KOPT-K1 (cell line): ENCODE results near the gene ELOB.
A peak's percentile ranks its signal among the peaks of the same experiment; 100 is the strongest.

Experiments used
- H3K27ac ChIP-seq: fragments of 200-600 bp; sonication (generic); 2 replicates; pipeline ENCODE4 v1.5.1; 2016; ENCODE audit warnings: antibody characterized with exemption, mild to moderate bottlenecking, low read depth, low read length; ENCODE audit not compliant: poor library complexity, severe bottlenecking
- H3K36me3 ChIP-seq: fragments of 200-600 bp; sonication (generic); 2 replicates; pipeline ENCODE4 v1.5.1; 2017; ENCODE audit warnings: antibody characterized with exemption, mild to moderate bottlenecking, low read length, moderate library complexity; ENCODE audit not compliant: insufficient read depth
- H3K9me3 ChIP-seq: fragments of 200-600 bp; sonication (generic); 2 replicates; pipeline ENCODE4 v1.5.1; 2017; ENCODE audit warnings: antibody characterized with exemption, low read length, mild to moderate bottlenecking; ENCODE audit not compliant: insufficient read depth, poor library complexity, severe bottlenecking

ELOB gene

GRCh38 chr16:2777231-2777902 is at the start of gene ELOB:
ELOB (minus strand) TSS chr16:2777280; CDS start chr16:2777239, 41 bp downstream.
- H3K9me3 ChIP-seq, result no peaks in the 10 kb centered on the region
- H3K27ac ChIP-seq, result peak within 1 kb of the TSS; percentile 100
- peaks cover 32% of the 10 kb centered on the region for H3K36me3 ChIP-seq

GRCh38 chr16:2825906-2826305 is 48.8 kb upstream of the ELOB start:
- H3K27ac ChIP-seq, result no peak overlapping the region
- H3K9me3 ChIP-seq, result no peaks in the 10 kb centered on the region
- peaks cover 3% of the 10 kb centered on the region; the same call in 1 of the 2 replicates for H3K36me3 ChIP-seq

GRCh38 chr16:2825049-2825742 is 48.1 kb upstream of the ELOB start:
- Histone ChIP-seq H3K27ac (no peak overlapping the region), H3K36me3 (peaks cover 3% of the 10 kb centered on the region; the same call in 1 of the 2 replicates), H3K9me3 (no peaks in the 10 kb centered on the region)

- peaks cover 3% of the 10 kb centered on the region; the same call in 1 of the 2 replicates for H3K36me3 ChIP-seq
- no peaks in the 10 kb centered on the region for H3K9me3 ChIP-seq
- H3K27ac ChIP-seq, result no peak overlapping the region
Observed at GRCh38 chr16:2824626-2825025, 47.5 kb upstream of the ELOB start.

GRCh38 chr16:2822496-2822895 is 45.4 kb upstream of the ELOB start:
- peaks cover 3% of the 10 kb centered on the region; the same call in 1 of the 2 replicates for H3K36me3 ChIP-seq
- no peaks in the 10 kb centered on the region for H3K9me3 ChIP-seq

GRCh38 chr16:2822158-2822495 is 45.0 kb upstream of the ELOB start:
- H3K36me3 ChIP-seq, result peaks cover 3% of the 10 kb centered on the region; the same call in 1 of the 2 replicates

More at GRCh38 chr16:2822496-2822895, 45.4 kb upstream of the ELOB start:
- no peak overlapping the region for H3K27ac ChIP-seq

GRCh38 chr16:2821487-2822157 is 44.5 kb upstream of the ELOB start:
- peaks cover 3% of the 10 kb centered on the region; the same call in 1 of the 2 replicates for H3K36me3 ChIP-seq
- H3K9me3 ChIP-seq, result no peaks in the 10 kb centered on the region
- H3K27ac ChIP-seq, result no peak overlapping the region

More at GRCh38 chr16:2822158-2822495, 45.0 kb upstream of the ELOB start:
- Histone ChIP-seq H3K27ac (no peak overlapping the region), H3K9me3 (no peaks in the 10 kb centered on the region)

GRCh38 chr16:2820836-2821486 is 43.9 kb upstream of the ELOB start:
- H3K9me3 ChIP-seq, result no peaks in the 10 kb centered on the region

GRCh38 chr16:2819939-2820835 is 43.1 kb upstream of the ELOB start:
- Histone ChIP-seq H3K36me3 (peaks cover 3% of the 10 kb centered on the region; the same call in 1 of the 2 replicates), H3K27ac (no peak overlapping the region), H3K9me3 (no peaks in the 10 kb centered on the region)

More at GRCh38 chr16:2820836-2821486, 43.9 kb upstream of the ELOB start:
- peaks cover 3% of the 10 kb centered on the region; the same call in 1 of the 2 replicates for H3K36me3 ChIP-seq
- no peak overlapping the region for H3K27ac ChIP-seq

- Histone ChIP-seq H3K9me3 (no peaks in the 10 kb centered on the region), H3K27ac (no peak overlapping the region), H3K36me3 (peaks cover 3% of the 10 kb centered on the region; the same call in 1 of the 2 replicates)
Observed at GRCh38 chr16:2819179-2819938, 42.3 kb upstream of the ELOB start.

GRCh38 chr16:2818272-2818876 is 41.3 kb upstream of the ELOB start:
- peaks cover 3% of the 10 kb centered on the region; the same call in 1 of the 2 replicates for H3K36me3 ChIP-seq
- H3K27ac ChIP-seq, result peak overlapping the region; percentile 70
- H3K9me3 ChIP-seq, result no peaks in the 10 kb centered on the region

- Histone ChIP-seq H3K36me3 (peaks cover 3% of the 10 kb centered on the region; the same call in 1 of the 2 replicates), H3K27ac (peak overlapping the region; percentile 70), H3K9me3 (no peaks in the 10 kb centered on the region)
Observed at GRCh38 chr16:2817340-2818271, 40.5 kb upstream of the ELOB start.
